HG03457 (cell line): ENCODE results near the gene DIPK1A.
A peak's percentile ranks its signal among the peaks of the same experiment; 100 is the strongest.
"Not testable (repeated sequence)": the region's sequence is repeated elsewhere in the genome, so short reads cannot be mapped to it uniquely, and the experiment has no call there.

Source experiments
- ATAC-seq: cut with Tn5 transposase; IDR thresholded peaks from one replicate; pipeline ENCODE4 v1.9.1; 2021; ENCODE audit warnings: moderate number of reproducible peaks; ENCODE audit not compliant: unreplicated experiment

Gene DIPK1A

DNA sequence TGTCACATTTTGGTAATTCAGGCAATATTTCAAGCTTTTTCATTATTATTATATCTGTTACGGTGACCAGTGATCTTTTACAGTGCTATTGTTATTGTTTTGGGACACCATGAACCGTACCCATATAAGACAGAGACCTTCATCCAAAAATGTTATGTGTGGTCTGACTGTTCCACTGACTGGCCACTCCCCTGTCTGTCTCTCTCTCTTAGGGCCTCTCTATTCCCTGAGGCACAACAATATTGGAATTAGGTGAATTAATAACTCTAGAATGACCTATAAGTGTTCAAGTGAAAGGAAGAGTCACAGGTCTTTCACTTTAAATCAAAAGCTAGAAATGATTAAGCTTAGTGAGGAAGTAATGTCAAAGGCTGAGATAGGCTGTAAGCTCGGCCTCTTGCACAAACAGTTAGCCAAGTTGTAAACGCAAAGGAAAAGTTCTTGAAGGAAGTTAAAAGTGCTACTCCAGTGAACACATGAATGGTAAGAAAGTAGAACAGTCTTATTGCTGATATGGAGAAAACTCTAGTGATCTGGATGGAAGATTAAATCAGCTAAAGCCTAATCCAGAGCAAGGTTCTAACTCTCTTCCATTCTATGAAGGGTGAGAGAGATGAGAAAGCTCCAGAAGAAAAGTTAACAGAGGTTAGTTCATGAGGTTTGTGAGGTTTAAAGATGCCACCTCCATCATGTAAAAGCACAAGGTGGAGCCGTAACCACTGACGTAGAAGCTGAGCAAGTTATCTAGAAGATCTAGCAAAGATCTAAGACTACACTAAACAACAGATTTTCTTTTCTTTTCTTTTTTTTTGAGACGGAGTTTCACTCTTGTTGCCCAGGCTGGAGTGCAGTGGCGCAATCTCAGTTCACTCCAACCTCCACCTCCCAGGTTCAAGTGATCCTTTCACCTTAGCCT, 19.7 kb upstream of the DIPK1A start:
- peak; percentile 44 for ATAC-seq

DNA sequence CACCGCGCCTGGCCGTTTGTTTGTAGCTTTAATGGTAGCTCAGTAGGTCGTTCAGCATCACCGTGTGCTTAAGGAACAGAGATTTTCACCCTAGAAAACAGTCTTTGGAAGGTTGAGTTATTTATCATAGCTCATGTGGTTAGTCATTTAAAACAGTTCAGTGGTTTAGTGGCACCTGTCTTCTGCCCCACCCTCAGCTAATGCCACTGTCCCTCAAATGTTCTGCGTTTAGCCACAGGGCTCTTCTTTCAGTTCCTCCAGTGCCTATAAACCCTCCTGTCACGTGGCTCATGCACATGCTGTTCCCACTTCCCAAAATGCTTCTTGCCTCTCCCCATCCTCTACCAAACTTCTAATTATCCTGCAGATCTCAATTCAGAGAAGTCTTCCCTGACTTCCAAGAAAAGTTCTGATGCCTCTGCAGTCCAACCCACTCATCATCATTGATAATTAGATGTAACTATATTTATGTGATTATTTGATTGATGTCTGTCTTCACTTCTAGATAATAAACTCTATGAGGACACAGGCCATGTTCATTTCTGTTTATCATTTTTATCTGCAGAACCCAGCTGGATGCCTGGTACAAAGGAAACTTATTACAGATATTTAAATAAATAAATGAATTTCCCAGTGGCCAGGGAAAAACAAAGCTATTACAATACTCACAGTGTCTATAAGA, 14.4 kb upstream of the DIPK1A start:
- ATAC-seq: peak; percentile 66

DNA sequence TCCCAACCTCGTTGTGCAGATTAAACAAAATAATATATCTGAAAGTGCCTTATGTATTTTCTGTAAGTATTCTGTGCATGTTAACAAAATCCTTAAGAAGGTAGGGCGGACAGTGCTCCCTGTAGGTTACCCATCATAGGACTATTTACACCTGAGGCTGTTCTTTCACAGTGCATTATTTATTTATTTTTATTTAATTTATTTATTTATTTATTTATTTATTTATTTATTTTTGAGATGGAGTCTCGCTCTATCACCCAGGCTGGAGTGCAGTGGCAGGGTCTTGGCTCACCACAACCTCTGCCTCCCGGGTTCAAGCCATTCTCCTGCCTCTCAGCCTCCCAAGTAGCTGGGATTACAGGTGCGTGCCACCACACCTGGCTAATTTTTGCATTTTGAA, 12.8 kb upstream of the DIPK1A start:
- not testable (repeated sequence) for ATAC-seq

DNA sequence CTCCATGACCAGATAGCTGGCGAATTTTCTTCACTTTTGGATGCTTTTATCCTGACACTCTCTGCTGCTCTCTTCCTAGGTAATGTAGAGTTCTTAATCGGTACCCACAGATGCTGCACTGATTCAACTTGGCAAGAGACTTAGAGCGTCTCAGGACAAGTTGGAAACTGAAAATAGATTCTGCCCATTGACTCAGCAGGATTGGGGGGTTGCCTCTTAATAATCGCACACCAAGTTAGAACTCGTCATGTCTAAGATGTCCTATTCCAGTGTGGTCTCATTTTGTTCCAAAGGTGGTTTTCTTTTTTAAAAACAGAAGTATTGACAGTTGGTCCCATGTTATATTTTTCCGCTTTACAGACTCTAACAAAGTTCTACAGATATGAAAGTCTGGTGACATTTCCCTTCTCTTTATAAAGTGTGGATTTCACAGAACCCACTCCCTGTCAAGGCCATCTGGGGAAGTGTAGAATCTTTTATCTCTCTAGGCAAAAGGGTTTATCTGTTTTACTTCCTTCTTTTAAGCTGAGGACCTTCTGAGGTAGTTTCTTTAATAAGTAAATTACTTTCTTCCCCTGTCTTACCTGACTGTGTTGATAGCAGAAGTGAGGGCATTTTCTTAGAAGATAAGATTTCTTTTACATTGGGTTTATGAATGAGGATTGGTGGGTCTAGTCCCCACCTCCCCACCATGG, 12.1 kb upstream of the DIPK1A start:
- ATAC-seq: no peak

DNA sequence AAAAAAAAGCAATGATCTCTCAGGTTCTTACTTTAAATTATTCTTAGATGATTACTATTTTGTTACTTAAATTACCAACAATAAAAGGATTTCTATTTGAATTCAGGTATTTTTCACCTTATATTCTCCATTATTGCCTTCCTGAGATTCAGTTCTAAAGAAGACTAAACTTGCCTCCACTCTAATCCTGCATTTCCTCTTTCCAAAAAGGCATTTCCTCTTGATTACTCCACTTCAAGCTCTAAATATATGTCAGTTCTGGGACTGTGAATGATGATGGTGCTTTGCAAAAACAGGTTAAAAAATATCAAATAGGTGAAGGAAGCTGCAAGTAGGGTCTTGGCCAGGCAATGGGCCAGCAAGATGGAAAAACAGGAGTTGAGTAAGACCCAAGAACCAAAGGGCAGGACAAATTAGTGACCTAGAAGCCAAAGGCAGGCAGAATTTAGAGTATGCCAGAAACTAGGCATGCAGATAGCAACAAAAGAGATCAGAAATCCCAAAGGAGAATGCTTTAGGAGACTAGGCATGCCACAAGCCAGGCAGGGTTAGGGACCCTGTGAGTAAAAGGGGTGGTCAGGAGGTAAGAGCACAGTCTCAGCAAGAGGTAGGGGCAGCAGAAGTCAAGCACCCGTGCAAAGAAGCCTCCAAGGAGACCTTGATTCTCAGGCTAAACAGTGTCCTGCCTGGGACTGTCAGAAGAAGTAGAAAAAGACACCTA, 11.3 kb upstream of the DIPK1A start:
- ATAC-seq: no peak

DNA sequence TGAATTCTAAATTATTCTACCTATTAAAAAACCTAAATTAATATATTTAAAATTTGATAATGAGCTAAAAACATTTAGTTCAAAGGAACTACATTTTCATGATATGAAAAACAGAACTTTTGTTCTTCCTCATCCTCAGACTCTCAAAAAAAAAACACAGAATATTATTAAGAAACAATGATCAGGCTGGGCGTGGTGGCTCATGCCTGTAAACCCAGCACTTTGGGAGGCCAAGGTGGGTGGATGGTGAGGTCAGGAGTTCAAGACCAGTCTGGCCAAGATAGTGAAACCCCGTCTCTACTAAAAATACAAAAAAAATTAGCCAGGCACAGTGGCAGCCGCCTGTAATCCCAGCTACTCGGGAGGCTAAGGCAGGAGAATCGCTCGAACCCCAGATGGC, 10.7 kb upstream of the DIPK1A start:
- not testable (repeated sequence) for ATAC-seq

DNA sequence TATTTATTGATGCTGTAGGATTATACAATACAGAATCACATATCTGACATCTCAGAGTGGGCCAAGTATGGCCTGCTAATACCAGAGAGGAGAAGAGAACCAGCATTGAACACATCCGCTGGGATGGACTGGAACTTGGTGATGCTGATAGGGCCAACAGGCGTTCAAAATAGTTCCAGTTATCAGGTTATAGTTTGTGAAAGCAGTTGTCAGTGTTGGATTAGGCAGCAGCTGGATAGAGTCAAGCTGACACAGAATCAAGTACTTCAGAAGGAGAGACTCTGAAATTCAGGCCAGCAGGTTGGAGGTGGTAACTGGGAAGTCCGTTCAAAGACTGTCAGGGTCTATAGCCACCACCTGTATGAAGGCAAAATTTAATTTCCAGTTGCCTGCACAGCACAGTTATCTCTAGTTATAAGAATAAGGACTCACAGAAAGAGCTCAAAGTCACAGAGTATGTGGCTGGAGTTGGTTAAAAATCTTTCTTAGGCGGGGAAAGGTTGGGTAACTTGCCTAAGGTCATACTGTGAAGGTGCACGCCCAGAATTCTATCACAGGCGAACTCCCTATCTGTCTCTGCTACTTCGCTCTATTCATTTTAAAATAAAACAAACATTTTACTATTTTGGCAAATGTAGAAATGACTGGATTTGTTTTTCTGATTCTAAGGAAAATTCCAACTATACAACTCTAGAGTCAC, 9.9 kb upstream of the DIPK1A start:
- ATAC-seq: no peak

DNA sequence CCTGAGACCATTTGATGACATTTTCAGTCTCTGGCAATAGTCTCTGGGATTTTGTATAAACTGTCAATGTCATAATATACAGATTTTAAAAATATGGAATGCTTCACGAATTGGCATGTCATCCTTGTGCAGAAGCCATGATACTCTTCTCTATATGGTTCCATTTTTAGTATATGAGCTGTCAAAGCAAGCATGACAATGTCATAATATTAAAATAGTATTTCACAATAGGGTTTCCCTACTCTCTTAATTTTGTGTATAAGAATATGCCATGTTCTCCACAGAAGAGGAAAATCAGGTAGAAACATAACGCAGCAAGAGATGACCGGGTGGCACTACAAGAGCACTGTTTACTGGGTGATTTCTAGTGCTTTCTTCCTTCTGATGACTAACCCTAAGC, 8.3 kb upstream of the DIPK1A start:
- no peak for ATAC-seq

DNA sequence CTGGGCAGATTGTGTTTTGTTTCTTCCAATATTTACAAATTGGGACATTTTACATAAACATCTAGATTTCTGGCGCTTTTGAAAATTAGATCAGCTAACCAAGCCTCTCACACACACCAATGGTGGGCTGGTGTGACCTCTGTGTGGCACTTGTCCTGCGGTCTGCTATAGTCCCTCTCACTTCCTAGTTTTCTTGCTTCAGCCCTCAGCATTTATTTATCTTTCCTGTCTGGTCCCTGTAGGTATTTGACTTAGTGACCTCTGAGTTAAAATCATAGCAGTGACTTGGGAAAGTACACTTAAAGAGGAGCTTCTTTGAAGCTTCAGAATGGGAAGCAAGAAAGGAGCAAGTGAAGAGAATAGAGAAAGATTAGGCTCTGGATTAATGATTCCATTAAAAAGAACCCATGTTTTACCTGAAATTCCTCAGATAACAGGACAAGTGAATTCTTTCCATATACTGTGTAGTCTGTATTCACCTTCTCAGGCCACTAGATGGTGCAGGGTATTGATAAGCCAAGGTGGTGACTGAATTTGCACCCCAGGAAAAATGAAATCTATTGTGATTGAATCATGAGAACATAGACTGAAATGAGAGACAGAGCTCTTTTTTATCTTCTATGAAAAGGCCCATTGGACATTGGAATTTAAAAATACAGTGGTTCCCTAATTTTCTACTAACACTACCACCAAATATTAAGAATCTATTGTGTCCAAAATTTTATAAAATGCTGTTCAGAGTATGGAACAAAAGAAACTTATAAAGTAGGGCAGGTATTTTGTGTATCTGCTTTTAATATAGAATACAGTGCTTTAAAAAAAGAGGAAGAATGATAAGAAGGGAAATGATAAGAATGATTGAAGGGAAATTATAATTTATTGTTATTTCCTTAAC, 7.1 kb upstream of the DIPK1A start:
- ATAC-seq: no peak

DNA sequence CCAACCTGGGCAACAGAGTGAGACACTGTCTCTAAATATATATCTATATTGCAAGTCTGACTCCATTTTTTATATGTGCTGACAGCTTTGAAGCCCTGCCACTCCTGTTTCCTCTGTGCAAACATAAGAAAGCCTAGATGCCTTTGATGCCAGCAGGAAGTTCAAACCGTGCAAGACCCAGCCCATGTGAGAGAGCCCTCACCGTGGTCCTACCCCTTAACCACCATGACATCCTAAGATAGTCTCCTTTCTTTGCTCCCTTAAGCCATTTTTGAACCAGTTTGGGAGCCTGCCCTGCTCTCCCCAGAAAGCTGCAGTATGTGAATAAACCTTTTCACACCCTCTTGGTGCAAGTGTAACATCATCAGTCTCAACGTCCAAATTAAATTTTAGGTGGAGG, 3.7 kb upstream of the DIPK1A start:
- ATAC-seq: no peak

DNA sequence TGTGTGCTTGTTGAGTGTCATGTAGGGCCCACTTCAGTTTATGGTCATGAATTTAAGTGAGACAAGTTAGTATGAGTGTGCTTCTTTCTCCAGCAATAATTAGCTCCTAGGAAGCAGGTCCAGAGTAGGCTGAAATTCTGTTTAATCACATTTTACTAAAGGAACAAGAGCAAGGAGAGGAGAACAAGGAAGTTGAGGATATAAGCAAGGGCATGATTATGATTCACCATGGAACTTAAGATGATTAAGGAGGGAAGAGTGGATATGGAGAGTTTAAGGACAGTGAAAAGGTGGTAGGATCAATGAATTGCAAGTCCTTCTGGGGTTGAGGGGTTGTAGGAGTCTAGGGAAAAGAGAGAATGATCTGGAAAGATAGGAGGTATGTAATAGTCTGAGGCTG, 3.1 kb upstream of the DIPK1A start:
- no peak for ATAC-seq

DNA sequence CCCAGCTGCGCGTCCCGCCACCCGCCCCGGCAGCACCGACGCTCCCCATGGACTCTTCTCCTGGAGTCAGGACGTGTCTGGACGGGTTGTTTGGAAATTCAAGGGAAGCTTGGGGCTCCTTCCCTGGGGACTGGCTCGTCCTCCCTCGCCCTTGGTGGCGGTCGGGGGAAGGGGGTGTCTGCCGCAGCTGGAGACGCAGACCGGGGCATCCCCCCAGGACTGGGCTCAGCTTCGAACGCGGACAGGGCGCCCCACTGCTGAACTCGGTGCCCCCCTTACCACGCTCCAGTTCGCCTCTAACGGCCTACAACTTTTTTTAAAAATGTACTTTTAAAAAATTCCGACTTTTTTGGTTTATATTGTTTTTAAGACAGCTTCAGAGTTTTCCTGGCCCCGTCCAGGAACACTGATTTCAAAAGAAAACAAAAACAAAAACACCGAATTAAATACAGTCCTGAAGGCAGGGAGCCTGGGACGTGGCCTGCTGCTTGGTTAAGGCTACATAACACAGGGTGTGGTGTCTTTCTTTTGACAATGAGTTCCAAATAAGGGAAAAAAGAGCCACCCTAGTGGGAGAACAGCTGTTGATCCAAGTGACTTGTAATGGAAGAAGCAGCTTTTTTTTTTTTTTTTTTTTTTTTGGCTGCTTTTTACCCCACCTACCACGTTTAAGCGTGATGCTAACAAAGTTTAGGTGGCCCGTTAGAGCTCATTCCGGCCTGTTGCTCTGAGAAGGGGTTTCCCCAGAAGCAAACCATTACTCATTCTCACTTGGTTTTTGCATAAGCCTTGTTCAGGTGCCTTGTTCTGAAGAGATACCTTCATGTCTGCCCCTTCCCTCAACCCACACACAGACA, 862 bp upstream of the DIPK1A start:
- ATAC-seq: peak; percentile 48

DNA sequence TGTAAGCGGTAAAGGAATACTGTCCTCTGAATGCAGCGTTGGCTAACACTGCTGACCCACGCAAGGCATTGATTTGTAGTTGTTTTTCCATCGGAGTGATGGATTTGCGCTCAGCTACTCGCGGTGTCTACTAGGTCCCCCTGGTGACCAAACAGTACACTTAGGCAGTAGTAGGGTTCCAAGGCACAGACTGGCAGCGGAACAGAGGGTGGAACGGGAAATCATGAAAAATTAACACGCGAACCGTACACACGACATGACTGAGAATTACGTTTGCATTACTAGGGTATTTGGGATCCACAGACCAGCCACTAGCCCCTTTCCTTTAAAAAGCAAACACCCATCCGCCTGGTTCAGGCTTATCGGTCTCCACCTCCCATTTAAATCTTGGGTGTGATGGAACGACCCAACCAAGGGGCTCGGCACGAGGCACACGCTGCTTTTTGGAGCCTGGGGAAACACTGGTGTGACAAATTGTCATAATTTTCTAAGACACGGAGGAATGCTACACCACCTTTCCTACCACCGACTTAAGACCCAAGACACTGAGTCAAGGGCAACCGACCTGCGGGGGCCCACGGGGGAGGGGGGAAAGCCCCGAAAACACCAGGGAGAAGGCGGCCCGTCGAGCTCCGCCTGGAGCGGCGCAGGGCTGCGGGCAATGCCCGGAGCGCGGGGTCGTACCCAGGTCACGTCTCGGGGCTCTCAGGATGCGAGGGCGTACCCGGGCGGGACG, 699 bp downstream of the DIPK1A start:
- ATAC-seq: peak; percentile 32

DNA sequence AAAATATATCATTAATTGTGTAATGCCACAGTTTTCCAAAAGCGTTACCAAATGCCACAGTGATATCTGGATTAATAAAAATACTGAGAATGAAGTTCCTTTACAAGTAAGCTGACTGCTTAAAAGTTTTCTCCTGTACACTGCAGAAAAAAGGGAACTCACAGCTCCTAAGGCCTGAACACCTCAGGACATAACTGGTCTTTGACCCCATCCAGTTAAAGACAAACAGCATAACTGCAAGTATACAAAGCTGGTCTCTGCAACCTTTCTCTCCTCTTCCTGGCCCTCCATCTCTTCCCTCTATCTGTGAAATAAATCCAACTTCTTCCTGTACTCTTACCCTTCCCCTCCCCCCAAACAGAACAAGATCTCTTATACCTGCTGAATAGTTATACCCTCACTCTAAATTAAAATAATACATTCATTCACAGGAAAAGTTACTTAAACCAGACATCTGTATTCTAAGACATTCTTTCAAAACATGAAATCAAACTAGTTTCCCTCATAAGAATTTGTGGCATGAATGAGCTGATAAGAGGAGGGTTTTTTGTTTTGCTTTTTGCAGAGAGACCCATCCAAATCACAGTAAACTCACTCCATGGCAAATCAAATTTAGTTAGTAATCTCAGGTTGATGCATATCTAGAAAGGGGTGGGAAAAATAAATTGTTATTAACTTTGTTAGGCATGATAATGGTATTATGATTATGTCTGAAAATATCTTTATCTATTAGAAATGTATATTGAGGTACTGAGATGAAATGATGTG, 2.9 kb downstream of the DIPK1A start:
- no peak for ATAC-seq

DNA sequence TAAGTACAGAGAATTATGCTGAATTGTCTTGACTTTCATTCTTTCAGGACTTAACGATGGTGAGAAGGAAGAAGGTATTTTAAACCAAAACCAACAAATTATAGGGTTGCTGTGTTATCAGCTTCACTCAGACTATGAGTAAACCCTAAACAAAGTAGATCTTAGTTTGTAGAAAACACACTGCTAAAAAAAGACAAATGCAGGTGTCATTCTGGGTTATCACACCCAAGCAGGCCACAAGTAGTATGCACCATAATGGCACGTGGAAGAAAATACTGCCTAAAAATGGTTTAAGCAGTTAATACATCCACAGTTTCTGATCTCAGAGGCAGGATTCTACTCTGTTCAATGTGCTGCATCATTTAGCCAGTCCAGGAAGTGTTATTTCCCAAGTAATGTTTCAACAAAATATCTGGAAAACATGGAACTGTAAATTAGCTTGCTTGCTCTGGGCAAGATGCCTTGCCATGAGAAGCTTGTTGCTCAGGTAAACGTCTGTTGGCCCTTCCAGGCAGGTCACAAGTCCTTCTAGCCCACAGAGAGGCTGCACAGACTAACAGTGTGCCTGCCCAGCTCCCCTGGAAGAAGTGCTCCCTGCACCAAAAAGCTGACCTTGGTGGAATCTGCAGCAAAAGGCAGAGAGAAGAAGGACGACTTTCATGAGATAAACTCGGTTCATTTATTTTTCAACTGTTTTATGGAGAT, 4.1 kb downstream of the DIPK1A start:
- no peak for ATAC-seq

DNA sequence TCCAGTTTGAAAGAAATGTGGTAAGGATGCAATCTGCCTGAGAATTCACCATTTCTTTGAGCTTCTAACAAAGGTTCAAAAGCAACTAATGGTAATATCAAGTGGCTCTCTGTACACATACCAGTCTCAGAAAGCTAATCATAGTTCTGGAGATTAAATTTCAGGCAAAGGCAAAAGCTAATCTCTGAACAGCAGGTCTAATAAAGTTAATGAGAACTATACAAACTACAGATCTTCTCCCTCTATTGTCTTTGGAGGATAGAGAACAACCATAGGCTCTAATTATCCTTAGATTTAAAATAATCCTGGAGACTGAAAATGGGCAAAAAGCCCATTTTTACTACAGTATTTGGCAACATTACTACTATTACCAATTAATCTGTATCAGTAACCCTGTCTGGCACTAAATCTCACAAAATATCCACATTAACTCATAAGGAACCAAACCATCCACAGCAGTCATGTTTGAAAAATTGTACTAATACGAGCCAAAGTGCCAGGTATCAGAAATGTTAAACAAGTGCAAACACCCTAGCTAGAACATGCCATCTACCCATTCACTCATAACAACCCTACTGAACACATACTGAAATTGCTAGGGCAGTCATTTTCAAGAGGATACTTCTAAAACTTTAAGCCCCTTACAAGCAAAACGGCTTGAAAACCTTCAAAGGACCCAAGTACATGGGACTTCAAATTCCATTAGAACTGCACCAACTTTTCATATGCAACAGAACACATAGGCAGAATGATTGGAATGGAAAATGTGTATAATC, 4.8 kb downstream of the DIPK1A start:
- no peak for ATAC-seq
